Activated CD4-positive, alpha-beta T cell treated with anti-CD3 and anti-CD28 coated beads, Interleukin-10, Interleukin-2, amounts not matched to agents 100 ng/mL and 50 ng/mL, durations not matched to agents 16 hours and 8 hours (primary cell): ENCODE results near the gene MDC1.
"Not testable (repeated sequence)": the region's sequence is repeated elsewhere in the genome, so short reads cannot be mapped to it uniquely, and the experiment has no call there.

ENCODE experiments used
- DNase-seq: peaks from one replicate; pipeline ENCODE4 v3.0.0-alpha.2; 2020

MDC1 gene

GRCh38 chr6:30717129-30717844, at the start of gene MDC1:
TSS of gene MDC1 (minus strand) at chr6:30717281. CDS start at chr6:30715175, 2,106 bp downstream.
- peak; percentile 100 for DNase-seq

GRCh38 chr6:30766461-30767157, 49.5 kb upstream of the MDC1 start:
- no peak for DNase-seq

- DNase-seq = not testable (repeated sequence)
Measured at GRCh38 chr6:30765495-30765894, 48.4 kb upstream of the MDC1 start.

GRCh38 chr6:30764490-30765043, 47.5 kb upstream of the MDC1 start:
- not testable (repeated sequence) for DNase-seq

- no peak for DNase-seq
Measured at GRCh38 chr6:30763618-30764489, 46.8 kb upstream of the MDC1 start.

- no peak for DNase-seq
Measured at GRCh38 chr6:30763155-30763617, 46.1 kb upstream of the MDC1 start.

GRCh38 chr6:30761791-30762429, 44.8 kb upstream of the MDC1 start:
- DNase-seq = no peak

- DNase-seq = no peak
Measured at GRCh38 chr6:30760549-30760948, 43.5 kb upstream of the MDC1 start.

GRCh38 chr6:30759575-30760239, 42.6 kb upstream of the MDC1 start:
- DNase-seq = no peak

- no peak for DNase-seq
Measured at GRCh38 chr6:30757261-30757904, 40.3 kb upstream of the MDC1 start.

GRCh38 chr6:30756405-30757003, 39.4 kb upstream of the MDC1 start:
- DNase-seq = not testable (repeated sequence)

GRCh38 chr6:30754631-30755030, 37.5 kb upstream of the MDC1 start:
- DNase-seq = no peak

- DNase-seq = no peak
Measured at GRCh38 chr6:30752157-30752927, 35.3 kb upstream of the MDC1 start.

GRCh38 chr6:30750379-30750668, 33.2 kb upstream of the MDC1 start:
- no peak for DNase-seq

GRCh38 chr6:30749554-30750378, 32.7 kb upstream of the MDC1 start:
- no peak for DNase-seq

GRCh38 chr6:30748851-30749540, 31.9 kb upstream of the MDC1 start:
- no peak for DNase-seq

GRCh38 chr6:30747902-30748769, 31.1 kb upstream of the MDC1 start:
- DNase-seq = no peak

GRCh38 chr6:30747300-30747687, 30.2 kb upstream of the MDC1 start:
- no peak for DNase-seq
